22Rv1 (cell line): ENCODE measurements around the gene MAST2.

Experiments
- ZFX ChIP-seq: fragments of 450-650 bp; IDR thresholded peaks from 2 replicates; pipeline ENCODE4 v1.6.1; 2017; ENCODE audit warnings: antibody characterized with exemption, borderline replicate concordance
- TF ChIP-seq, protein P1 (sequence below): fragments of 450-650 bp; IDR thresholded peaks from 2 replicates; pipeline ENCODE4 v1.5.1; 2017; ENCODE audit warnings: mild to moderate bottlenecking

DNA sequence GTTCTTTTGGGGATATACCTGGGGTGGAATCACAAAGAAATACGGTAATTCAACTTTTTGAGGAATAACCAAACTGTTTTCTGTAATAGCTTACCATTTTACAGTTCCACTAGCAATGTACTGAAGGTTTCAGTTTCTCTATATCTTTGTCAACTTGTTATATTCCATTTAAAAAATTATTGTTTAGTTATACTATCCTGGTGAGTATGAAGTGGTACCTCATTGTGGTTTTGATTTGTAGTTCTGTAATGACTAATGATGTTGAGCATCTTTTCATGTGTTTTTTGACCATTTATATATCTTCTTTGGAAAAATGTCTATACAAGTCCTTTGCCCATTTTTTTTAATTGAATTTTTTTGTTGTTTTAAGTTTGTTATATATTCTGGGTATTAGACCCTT, 39.4 kb downstream of the MAST2 start:
- TF ChIP-seq, protein P1, sequence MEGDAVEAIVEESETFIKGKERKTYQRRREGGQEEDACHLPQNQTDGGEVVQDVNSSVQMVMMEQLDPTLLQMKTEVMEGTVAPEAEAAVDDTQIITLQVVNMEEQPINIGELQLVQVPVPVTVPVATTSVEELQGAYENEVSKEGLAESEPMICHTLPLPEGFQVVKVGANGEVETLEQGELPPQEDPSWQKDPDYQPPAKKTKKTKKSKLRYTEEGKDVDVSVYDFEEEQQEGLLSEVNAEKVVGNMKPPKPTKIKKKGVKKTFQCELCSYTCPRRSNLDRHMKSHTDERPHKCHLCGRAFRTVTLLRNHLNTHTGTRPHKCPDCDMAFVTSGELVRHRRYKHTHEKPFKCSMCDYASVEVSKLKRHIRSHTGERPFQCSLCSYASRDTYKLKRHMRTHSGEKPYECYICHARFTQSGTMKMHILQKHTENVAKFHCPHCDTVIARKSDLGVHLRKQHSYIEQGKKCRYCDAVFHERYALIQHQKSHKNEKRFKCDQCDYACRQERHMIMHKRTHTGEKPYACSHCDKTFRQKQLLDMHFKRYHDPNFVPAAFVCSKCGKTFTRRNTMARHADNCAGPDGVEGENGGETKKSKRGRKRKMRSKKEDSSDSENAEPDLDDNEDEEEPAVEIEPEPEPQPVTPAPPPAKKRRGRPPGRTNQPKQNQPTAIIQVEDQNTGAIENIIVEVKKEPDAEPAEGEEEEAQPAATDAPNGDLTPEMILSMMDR = no peak
- TF ChIP-seq ZFX = no peak
